Hindlimb muscle (tissue), 1 donor: ENCODE measurements around the gene RSPH9. TPM values are rescaled to one million over a fixed set of nuclear protein-coding genes. Genes with fewer than 3 reads are reported as not detected.
"Not testable (repeated sequence)": the region's sequence is repeated elsewhere in the genome, so short reads cannot be mapped to it uniquely, and the experiment has no call there.

ENCODE experiments used
- DNase-seq: peaks from one replicate; pipeline ENCODE4 v3.0.0-alpha.2; 2013
- polyA plus RNA-seq: library from polyadenylated mRNA; unstranded; fragments of 120-200 nt; gene quantifications from one replicate; pipeline ENCODE4 v1.2.1, GENCODE V29; 2013; ENCODE audit not compliant: insufficient read length

RSPH9 gene
- polyA plus RNA-seq, 1 donor = 0.79 TPM

GRCh38 chr6:43687437-43688347, 42.9 kb downstream of the RSPH9 start, which contains the start of gene MRPS18A:
Gene MRPS18A (minus strand): TSS chr6:43687791. CDS start chr6:43687779, 12 bp downstream.
- DNase-seq = peak; percentile 75

- no peak for DNase-seq
These were observed 44.6 kb downstream of the RSPH9 start for GRCh38 chr6:43689421-43689820.

- DNase-seq = peak; percentile 64
These were observed 50.6 kb downstream of the RSPH9 start for GRCh38 chr6:43695215-43695966.

- DNase-seq = no peak
These were observed 51.1 kb downstream of the RSPH9 start for GRCh38 chr6:43695967-43696291.

- no peak for DNase-seq
These were observed 52.6 kb downstream of the RSPH9 start for GRCh38 chr6:43697421-43697820.

- DNase-seq = no peak
These were observed 53.9 kb downstream of the RSPH9 start for GRCh38 chr6:43698584-43699349.

- no peak for DNase-seq
These were observed 54.8 kb downstream of the RSPH9 start for GRCh38 chr6:43699564-43700186.

GRCh38 chr6:43700939-43701560, 56.2 kb downstream of the RSPH9 start:
- DNase-seq = not testable (repeated sequence)

GRCh38 chr6:43702171-43702533, 57.3 kb downstream of the RSPH9 start:
- no peak for DNase-seq

GRCh38 chr6:43702534-43703440, 58.0 kb downstream of the RSPH9 start:
- peak; percentile 79 for DNase-seq

GRCh38 chr6:43703512-43704429, 58.9 kb downstream of the RSPH9 start:
- DNase-seq = no peak

- DNase-seq = peak; percentile 64
These were observed 61.2 kb downstream of the RSPH9 start for GRCh38 chr6:43705996-43706395.

- DNase-seq = no peak
These were observed 62.0 kb downstream of the RSPH9 start for GRCh38 chr6:43706788-43707187.

- no peak for DNase-seq
These were observed 62.4 kb downstream of the RSPH9 start for GRCh38 chr6:43707269-43707668.

GRCh38 chr6:43707767-43708166, 62.9 kb downstream of the RSPH9 start:
- no peak for DNase-seq

GRCh38 chr6:43708860-43709653, 64.2 kb downstream of the RSPH9 start:
- no peak for DNase-seq

GRCh38 chr6:43709654-43710303, 64.9 kb downstream of the RSPH9 start:
- DNase-seq = no peak

GRCh38 chr6:43710576-43710975, 65.7 kb downstream of the RSPH9 start:
- no peak for DNase-seq
